Measurements from ENCODE around the gene TFCP2. TPM values are rescaled to one million over a fixed set of nuclear protein-coding genes. Genes with fewer than 3 reads are reported as not detected.

Gene TFCP2
- total RNA-seq, 1 donor from 2014 or later, result 20.6 TPM

DNA sequence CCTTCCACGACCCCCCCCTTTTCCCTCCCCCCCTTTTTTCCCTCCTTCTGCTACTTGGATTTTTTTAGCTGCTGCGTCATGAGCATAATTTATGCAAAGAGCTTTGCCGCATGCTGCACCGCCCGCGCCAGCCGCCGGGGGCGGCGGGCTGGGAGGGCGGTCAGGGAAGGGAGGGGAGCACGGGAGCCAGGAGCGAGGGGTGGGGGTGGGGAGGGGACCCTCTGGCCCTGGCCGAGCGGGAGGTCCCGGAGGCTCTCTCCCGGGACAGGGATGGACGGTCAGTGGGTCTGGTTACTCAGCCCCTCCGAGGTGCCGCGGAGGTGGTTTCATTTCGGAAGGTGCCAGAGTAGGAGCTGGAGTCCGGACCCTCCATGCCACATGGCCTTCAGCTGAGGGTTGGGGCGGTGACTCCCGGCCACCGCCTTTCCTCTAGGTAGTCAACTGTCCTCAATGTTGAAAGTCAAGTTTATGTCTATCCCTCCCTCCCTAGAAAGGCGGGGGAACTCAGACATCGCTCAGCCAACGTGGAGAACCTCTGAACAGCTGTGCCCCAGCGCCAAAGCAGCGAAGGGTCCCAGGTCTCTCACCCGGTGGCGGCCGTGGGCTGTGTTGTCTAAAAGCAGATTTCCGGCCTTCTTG is 45.2 kb upstream of the TFCP2 start, which contains the start of gene POU6F1:
TSS of gene POU6F1 (minus strand) at position 95 of the 639 bp plus-strand sequence. CDS start 11,226 bp downstream, outside the sequence.
- DNase-seq (ENCODE audit: extremely low spot score, unreplicated experiment), result peak; percentile 92
- Mint-ChIP-seq H3K36me3 (ENCODE audit: unreplicated experiment) (no peaks in the 10 kb centered on the region), H3K9me3 (ENCODE audit: unreplicated experiment) (no peaks in the 10 kb centered on the region), H3K27ac (ENCODE audit: unreplicated experiment) (peak within 1 kb of the TSS; percentile 92), H3K4me1 (ENCODE audit: unreplicated experiment) (peaks cover 18% of the 10 kb centered on the region), H3K4me3 (ENCODE audit: unreplicated experiment) (peak within 1 kb of the TSS; percentile 80), H3K27me3 (ENCODE audit: unreplicated experiment) (no peaks in the 10 kb centered on the region)
- TF ChIP-seq, protein P1, sequence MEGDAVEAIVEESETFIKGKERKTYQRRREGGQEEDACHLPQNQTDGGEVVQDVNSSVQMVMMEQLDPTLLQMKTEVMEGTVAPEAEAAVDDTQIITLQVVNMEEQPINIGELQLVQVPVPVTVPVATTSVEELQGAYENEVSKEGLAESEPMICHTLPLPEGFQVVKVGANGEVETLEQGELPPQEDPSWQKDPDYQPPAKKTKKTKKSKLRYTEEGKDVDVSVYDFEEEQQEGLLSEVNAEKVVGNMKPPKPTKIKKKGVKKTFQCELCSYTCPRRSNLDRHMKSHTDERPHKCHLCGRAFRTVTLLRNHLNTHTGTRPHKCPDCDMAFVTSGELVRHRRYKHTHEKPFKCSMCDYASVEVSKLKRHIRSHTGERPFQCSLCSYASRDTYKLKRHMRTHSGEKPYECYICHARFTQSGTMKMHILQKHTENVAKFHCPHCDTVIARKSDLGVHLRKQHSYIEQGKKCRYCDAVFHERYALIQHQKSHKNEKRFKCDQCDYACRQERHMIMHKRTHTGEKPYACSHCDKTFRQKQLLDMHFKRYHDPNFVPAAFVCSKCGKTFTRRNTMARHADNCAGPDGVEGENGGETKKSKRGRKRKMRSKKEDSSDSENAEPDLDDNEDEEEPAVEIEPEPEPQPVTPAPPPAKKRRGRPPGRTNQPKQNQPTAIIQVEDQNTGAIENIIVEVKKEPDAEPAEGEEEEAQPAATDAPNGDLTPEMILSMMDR (IDR thresholded peaks at IDR 0.05), result peak; percentile 55

DNA sequence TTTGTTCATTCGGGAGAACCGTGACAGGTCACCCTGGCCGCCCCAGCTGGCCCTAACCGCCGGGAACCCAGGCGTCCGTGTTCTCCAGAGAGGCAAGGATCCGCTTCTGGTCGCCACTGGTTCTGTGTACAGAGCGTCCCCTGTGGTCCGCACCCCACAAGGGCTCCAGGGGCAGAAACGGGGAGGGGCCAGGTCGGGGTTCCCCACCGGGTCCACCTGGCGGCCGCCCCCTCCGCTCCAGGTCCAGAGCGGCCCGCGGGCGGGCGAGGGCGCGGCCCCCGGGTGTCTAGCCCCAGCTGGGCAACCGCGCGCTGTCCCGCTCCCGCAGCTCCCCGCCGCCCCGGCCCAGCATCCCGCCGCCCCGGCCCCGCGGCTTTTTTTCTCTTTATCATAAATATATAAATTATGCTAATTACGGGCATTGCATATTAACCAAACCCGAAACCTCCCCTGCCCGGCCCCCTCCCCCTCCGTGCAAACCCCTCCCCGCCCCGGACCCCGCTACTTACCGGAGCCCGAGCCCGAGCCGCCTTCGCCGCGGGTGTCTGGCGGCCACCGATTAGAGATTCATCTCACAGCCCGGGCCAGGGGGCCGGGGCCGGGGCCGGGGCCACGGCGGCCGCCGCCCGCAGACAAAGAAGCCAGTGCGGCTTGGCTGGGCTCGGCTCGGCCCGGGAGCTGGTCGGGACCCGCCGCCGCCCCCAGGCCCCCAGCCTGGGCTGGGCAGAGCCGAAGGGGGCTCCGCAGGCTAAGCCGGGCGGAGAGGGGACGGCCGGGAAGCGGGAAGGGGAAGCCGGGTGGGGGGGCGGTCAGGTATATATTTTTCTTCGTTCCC is 44.4 kb upstream of the TFCP2 start:
- peak overlapping the region; percentile 80 for H3K4me3 Mint-ChIP-seq (ENCODE audit: unreplicated experiment)
- no peak for DNase-seq (ENCODE audit: extremely low spot score, unreplicated experiment)
- H3K27ac Mint-ChIP-seq (ENCODE audit: unreplicated experiment), result peak overlapping the region; percentile 79
- TF ChIP-seq, protein P1 (IDR thresholded peaks at IDR 0.05), result peak; percentile 31
- H3K36me3 Mint-ChIP-seq (ENCODE audit: unreplicated experiment), result no peaks in the 10 kb centered on the region
- no peaks in the 10 kb centered on the region for H3K9me3 Mint-ChIP-seq (ENCODE audit: unreplicated experiment)
- peaks cover 18% of the 10 kb centered on the region for H3K4me1 Mint-ChIP-seq (ENCODE audit: unreplicated experiment)
- H3K27me3 Mint-ChIP-seq (ENCODE audit: unreplicated experiment), result no peaks in the 10 kb centered on the region

DNA sequence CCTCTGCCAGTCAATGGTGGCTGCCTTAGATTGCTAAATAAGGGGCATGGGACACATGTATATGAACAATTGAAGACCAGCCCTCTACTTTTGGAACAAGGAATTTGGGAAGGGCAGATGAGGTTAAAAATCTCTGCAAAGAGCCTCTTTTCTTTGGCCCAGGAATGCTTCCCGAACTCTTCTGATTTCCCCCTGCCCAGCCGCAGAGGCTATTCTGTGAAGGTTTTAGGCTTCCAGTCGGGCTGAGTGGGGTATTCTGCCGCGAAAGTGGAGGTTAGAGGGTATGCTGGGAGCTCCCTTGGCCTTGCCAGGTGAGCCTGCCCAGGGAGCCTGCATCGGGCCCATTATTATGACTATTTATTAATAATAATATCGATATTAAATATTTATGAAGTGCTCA is 43.7 kb upstream of the TFCP2 start:
- Mint-ChIP-seq H3K9me3 (ENCODE audit: unreplicated experiment) (no peaks in the 10 kb centered on the region), H3K27me3 (ENCODE audit: unreplicated experiment) (no peaks in the 10 kb centered on the region), H3K4me3 (ENCODE audit: unreplicated experiment) (peak overlapping the region; percentile 75), H3K36me3 (ENCODE audit: unreplicated experiment) (no peaks in the 10 kb centered on the region), H3K4me1 (ENCODE audit: unreplicated experiment) (peaks cover 18% of the 10 kb centered on the region), H3K27ac (ENCODE audit: unreplicated experiment) (peak overlapping the region; percentile 79)
- DNase-seq (ENCODE audit: extremely low spot score, unreplicated experiment), result no peak
- TF ChIP-seq, protein P1 (IDR thresholded peaks at IDR 0.05), result no peak

DNA sequence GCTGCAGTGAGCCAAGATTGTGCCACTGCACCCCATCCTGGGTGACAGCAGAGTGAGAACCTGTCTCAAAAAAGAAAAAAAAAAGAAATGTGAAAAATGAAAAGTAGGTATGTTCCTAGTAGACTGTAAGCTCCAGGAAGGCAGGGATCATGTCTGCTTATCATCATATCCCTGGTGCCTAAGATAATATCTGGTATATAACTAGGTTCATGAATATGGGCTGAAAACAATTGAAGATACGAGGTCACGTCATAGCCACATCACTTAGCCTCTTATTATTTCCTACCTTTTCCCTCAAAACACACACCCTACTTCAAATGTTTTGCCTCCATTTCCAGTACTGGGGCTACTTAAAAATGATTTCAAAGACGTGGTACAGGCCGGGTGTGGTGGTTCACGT is 42.0 kb upstream of the TFCP2 start:
- Mint-ChIP-seq H3K27ac (ENCODE audit: unreplicated experiment) (no peak overlapping the region), H3K9me3 (ENCODE audit: unreplicated experiment) (no peaks in the 10 kb centered on the region), H3K4me3 (ENCODE audit: unreplicated experiment) (no peak overlapping the region), H3K4me1 (ENCODE audit: unreplicated experiment) (peaks cover 18% of the 10 kb centered on the region), H3K36me3 (ENCODE audit: unreplicated experiment) (peaks cover 5% of the 10 kb centered on the region), H3K27me3 (ENCODE audit: unreplicated experiment) (no peaks in the 10 kb centered on the region)
- no peak for DNase-seq (ENCODE audit: extremely low spot score, unreplicated experiment)
- TF ChIP-seq, protein P1 (IDR thresholded peaks at IDR 0.05), result no peak

All from osteocyte (in vitro differentiated cells).